Neural cell (in vitro differentiated cells): ENCODE measurements around the gene DLX6. TPM values are rescaled to one million over a fixed set of nuclear protein-coding genes. Genes with fewer than 3 reads are reported as not detected.
A peak's percentile ranks its signal among the peaks of the same experiment; 100 is the strongest.

Experiments
- H2AFZ ChIP-seq: fragments of 200-600, 300-800 bp; sonication (generic), shearing (Covaris generic); 2 replicates; pipeline ENCODE4 v1.6.0; 2014; ENCODE audit warnings: low read depth, mild to moderate bottlenecking, antibody characterized with exemption, low read length, moderate library complexity
- H3F3A ChIP-seq: fragments of 200-600 bp; shearing (Covaris generic); 2 replicates; pipeline ENCODE4 v1.6.1; 2016; ENCODE audit warnings: mild to moderate bottlenecking, moderate library complexity, mixed read lengths, antibody characterized with exemption, low read length; ENCODE audit not compliant: insufficient read depth, poor library complexity, severe bottlenecking
- H3K27ac ChIP-seq: fragments of 200-600, 300-800 bp; sonication (generic), shearing (Covaris generic); 2 replicates; pipeline ENCODE4 v1.5.1; 2014; ENCODE audit warnings: mild to moderate bottlenecking, low read length, moderate library complexity
- H3K27me3 ChIP-seq: fragments of 300-800, 200-600 bp; sonication (generic), shearing (Covaris generic); 2 replicates; pipeline ENCODE4 v1.6.0; 2014; ENCODE audit warnings: mild to moderate bottlenecking, low read depth, low read length, moderate library complexity; ENCODE audit not compliant: insufficient read depth
- H3K36me3 ChIP-seq: fragments of 300-800, 200-600 bp; sonication (generic), shearing (Covaris generic); 2 replicates; pipeline ENCODE4 v1.5.1; 2014; ENCODE audit warnings: mild to moderate bottlenecking, antibody characterized with exemption, low read length, moderate library complexity; ENCODE audit not compliant: insufficient read depth
- H3K4me2 ChIP-seq: fragments of 300-800, 200-600 bp; sonication (generic), shearing (Covaris generic); 2 replicates; pipeline ENCODE4 v1.6.0; 2014; ENCODE audit warnings: mild to moderate bottlenecking, low read length
- H3K4me3 ChIP-seq: fragments of 300-800, 200-600 bp; sonication (generic), shearing (Covaris generic); 2 replicates; pipeline ENCODE4 v1.5.1; 2014; ENCODE audit warnings: mild to moderate bottlenecking, low read length, moderate library complexity
- H3K79me2 ChIP-seq: fragments of 200-600 bp; shearing (Covaris generic); replicated peaks from 2 replicates; pipeline ENCODE4 v1.6.0; 2014; ENCODE audit warnings: mild to moderate bottlenecking, low read length, moderate library complexity; ENCODE audit not compliant: insufficient read depth
- H3K9ac ChIP-seq: fragments of 300-800, 200-600 bp; sonication (generic), shearing (Covaris generic); 2 replicates; pipeline ENCODE4 v1.6.1; 2016; ENCODE audit warnings: mild to moderate bottlenecking, low read length, mixed read lengths
- H3K9me2 ChIP-seq: fragments of 200-600 bp; shearing (Covaris generic); 2 replicates; pipeline ENCODE4 v1.6.1; 2016; ENCODE audit warnings: mild to moderate bottlenecking, low read length, mixed read lengths; ENCODE audit not compliant: insufficient read depth
- H3K9me3 ChIP-seq: fragments of 200-600, 300-800 bp; sonication (generic), shearing (Covaris generic); 2 replicates; pipeline ENCODE4 v1.6.1; 2016; ENCODE audit warnings: mild to moderate bottlenecking, mixed run types, low read length, moderate library complexity, mixed read lengths
- H4K20me1 ChIP-seq: fragments of 200-600 bp; shearing (Covaris generic); 2 replicates; pipeline ENCODE4 v1.6.1; 2016; ENCODE audit warnings: mild to moderate bottlenecking, mixed run types; ENCODE audit not compliant: insufficient read depth
- CTCF ChIP-seq: fragments of 450-650 bp; IDR thresholded peaks from 2 replicates; pipeline ENCODE4 v1.5.1; 2014; ENCODE audit warnings: antibody characterized with exemption, mild to moderate bottlenecking, moderate library complexity; ENCODE audit not compliant: poor library complexity, severe bottlenecking
- EP300 ChIP-seq: fragments of 450-650 bp; conservative IDR thresholded peaks from 2 replicates; pipeline ENCODE4 v1.6.1; 2014; ENCODE audit warnings: antibody characterized with exemption, mild to moderate bottlenecking, moderate library complexity; ENCODE audit not compliant: poor library complexity, severe bottlenecking
- EZH2 ChIP-seq: fragments of 200-600, 300-800 bp; shearing (Covaris generic), sonication (generic); IDR thresholded peaks from 2 replicates; pipeline ENCODE4 v1.6.1; 2014; ENCODE audit warnings: antibody characterized with exemption, low read length, borderline replicate concordance, mild to moderate bottlenecking; ENCODE audit not compliant: insufficient read depth, poor library complexity, severe bottlenecking
- MXI1 ChIP-seq: fragments of 450-650 bp; conservative IDR thresholded peaks from 2 replicates; pipeline ENCODE4 v1.6.1; 2014; ENCODE audit warnings: antibody characterized with exemption, mild to moderate bottlenecking; ENCODE audit not compliant: poor library complexity, severe bottlenecking
- POLR2AphosphoS5 ChIP-seq: IDR thresholded peaks from 2 replicates; pipeline ENCODE4 v1.6.1; 2012
- RAD21 ChIP-seq: fragments of 450-650 bp; conservative IDR thresholded peaks from 2 replicates; pipeline ENCODE4 v1.6.1; 2014; ENCODE audit warnings: antibody characterized with exemption, mild to moderate bottlenecking, moderate library complexity
- REST ChIP-seq: IDR thresholded peaks from 2 replicates; pipeline ENCODE4 v1.6.1; 2012; ENCODE audit warnings: borderline replicate concordance
- SMC3 ChIP-seq: fragments of 450-650 bp; conservative IDR thresholded peaks from 2 replicates; pipeline ENCODE4 v1.6.1; 2014; ENCODE audit warnings: antibody characterized with exemption, mild to moderate bottlenecking, moderate library complexity; ENCODE audit not compliant: poor library complexity
- TAF1 ChIP-seq: IDR thresholded peaks from 2 replicates; pipeline ENCODE4 v1.6.1; 2012; ENCODE audit warnings: low read depth
- polyA plus RNA-seq: library from polyadenylated mRNA; depleted of rRNA; stranded (reverse); fragments of >200 nt; gene quantifications from 2 replicates; pipeline ENCODE4 v1.2.3, GENCODE V29; 2014

The DLX6 gene
- polyA plus RNA-seq, 1 donor from 2014 or later: 58.8 TPM

- Histone ChIP-seq H3K27me3 (no peaks in the 10 kb centered on the region), H3K36me3 (peaks cover 4% of the 10 kb centered on the region), H3K4me3 (no peak overlapping the region), H3K27ac (peak overlapping the region; percentile 38), H3K9me3 (no peaks in the 10 kb centered on the region), H2AFZ (no peak overlapping the region), H3K9me2 (no peaks in the 10 kb centered on the region), H3F3A (peaks cover 3% of the 10 kb centered on the region), H3K79me2 (peaks cover 76% of the 10 kb centered on the region), H3K4me2 (no peak overlapping the region), H4K20me1 (no peaks in the 10 kb centered on the region), H3K9ac (no peak overlapping the region)
- no peak for TF ChIP-seq CTCF
- no peak for TF ChIP-seq SMC3
- TF ChIP-seq REST: no peak
- no peak for TF ChIP-seq MXI1
- TF ChIP-seq TAF1: no peak
- no peak for TF ChIP-seq EP300
- no peak for TF ChIP-seq RAD21
- TF ChIP-seq EZH2: no peak
- no peak for TF ChIP-seq POLR2AphosphoS5
Observed at GRCh38 chr7:96976106-96976505, 29.2 kb upstream of the DLX6 start.

GRCh38 chr7:96977445-96977844 is 27.9 kb upstream of the DLX6 start:
- TF ChIP-seq MXI1: no peak
- peaks cover 3% of the 10 kb centered on the region for H3F3A ChIP-seq
- H4K20me1 ChIP-seq: no peaks in the 10 kb centered on the region
- H3K36me3 ChIP-seq: peaks cover 4% of the 10 kb centered on the region
- no peaks in the 10 kb centered on the region for H3K9me3 ChIP-seq
- H3K27me3 ChIP-seq: no peaks in the 10 kb centered on the region
- peak overlapping the region; percentile 38 for H3K27ac ChIP-seq
- H3K79me2 ChIP-seq: peaks cover 76% of the 10 kb centered on the region
- peak overlapping the region; percentile 4 for H3K4me2 ChIP-seq
- no peak overlapping the region for H2AFZ ChIP-seq
- no peak overlapping the region for H3K4me3 ChIP-seq
- H3K9me2 ChIP-seq: no peaks in the 10 kb centered on the region
- no peak overlapping the region for H3K9ac ChIP-seq
